Neuronal stem cell (in vitro differentiated cells): ENCODE results near the gene LIFR.

Experiments
- DNase-seq: peaks from one replicate; pipeline ENCODE4 v3.0.0-alpha.2; 2013; ENCODE audit warnings: low spot score
- H2AFZ ChIP-seq: one replicate; pipeline ENCODE4 v1.6.1; 2013; ENCODE audit warnings: mild to moderate bottlenecking, low read length, inconsistent platforms
- H2AK5ac ChIP-seq: 2 replicates; pipeline ENCODE4 v1.6.1; 2013; ENCODE audit warnings: low read depth, mild to moderate bottlenecking, inconsistent platforms, low read length, moderate library complexity, mixed read lengths
- H2BK120ac ChIP-seq: 2 replicates; pipeline ENCODE4 v1.6.1; 2013; ENCODE audit warnings: low read depth, mild to moderate bottlenecking, inconsistent platforms, low read length, moderate library complexity, mixed read lengths
- H2BK12ac ChIP-seq: one replicate; pipeline ENCODE4 v1.6.1; 2013; ENCODE audit warnings: low read length, inconsistent platforms
- H2BK15ac ChIP-seq: 2 replicates; pipeline ENCODE4 v1.6.1; 2013; ENCODE audit warnings: mild to moderate bottlenecking, low read length, inconsistent platforms, mixed read lengths
- H2BK5ac ChIP-seq: one replicate; pipeline ENCODE4 v1.6.1; 2013; ENCODE audit warnings: inconsistent platforms, mild to moderate bottlenecking, low read length, moderate library complexity
- H3K14ac ChIP-seq: one replicate; pipeline ENCODE4 v1.6.1; 2013; ENCODE audit warnings: low read length, inconsistent platforms
- H3K18ac ChIP-seq: 2 replicates; pipeline ENCODE4 v1.6.1; 2013; ENCODE audit warnings: low read length, inconsistent platforms
- H3K23ac ChIP-seq: 2 replicates; pipeline ENCODE4 v1.6.1; 2013; ENCODE audit warnings: low read depth, mild to moderate bottlenecking, mixed read lengths, low read length, inconsistent platforms; ENCODE audit not compliant: poor library complexity
- H3K27ac ChIP-seq: replicated peaks from 3 replicates; pipeline ENCODE4 v1.5.1; 2013; ENCODE audit warnings: low read length, inconsistent platforms
- H3K27me3 ChIP-seq, 3 experiments: 2 replicates each; pipeline ENCODE4 v1.6.1; 2013; ENCODE audit warnings: low read length in 3 of 3, mild to moderate bottlenecking in 2 of 3, inconsistent platforms in 1 of 3, low read depth in 1 of 3, mixed read lengths in 1 of 3, moderate library complexity in 1 of 3; ENCODE audit not compliant: control insufficient read depth in 3 of 3, insufficient read depth in 3 of 3
- H3K36me3 ChIP-seq, 2 donors: replicated peaks in 1 of 2; 2 replicates each; pipeline ENCODE4 v1.6.1; 2013; ENCODE audit warnings: low read length in 2 of 2; ENCODE audit not compliant: control insufficient read depth in 2 of 2, insufficient read depth in 2 of 2
- H3K4ac ChIP-seq: 2 replicates; pipeline ENCODE4 v1.6.1; 2013; ENCODE audit warnings: inconsistent platforms, mild to moderate bottlenecking, low read length, moderate library complexity
- H3K4me1 ChIP-seq, 2 donors: 1 replicate in 1 of 2; 2 replicates in 1 of 2; pipeline ENCODE4 v1.6.1; 2013; ENCODE audit warnings: low read length in 2 of 2, low read depth in 1 of 2; ENCODE audit not compliant: control insufficient read depth in 2 of 2, insufficient read depth in 1 of 2
- H3K4me2 ChIP-seq: one replicate; pipeline ENCODE4 v1.6.1; 2013; ENCODE audit warnings: mild to moderate bottlenecking, low read length, inconsistent platforms; ENCODE audit not compliant: insufficient read depth, poor library complexity, severe bottlenecking
- H3K4me3 ChIP-seq, 2 donors: 2 replicates each; pipeline ENCODE4 v1.5.1; 2013; ENCODE audit warnings: low read length in 2 of 2, mild to moderate bottlenecking in 2 of 2, inconsistent platforms in 1 of 2, moderate library complexity in 1 of 2
- H3K79me1 ChIP-seq: one replicate; pipeline ENCODE4 v1.6.1; 2013; ENCODE audit warnings: low read depth, mild to moderate bottlenecking, inconsistent platforms, low read length, moderate library complexity
- H3K9ac ChIP-seq: one replicate; pipeline ENCODE4 v1.6.1; 2013; ENCODE audit warnings: mild to moderate bottlenecking, low read depth, low read length, inconsistent platforms; ENCODE audit not compliant: poor library complexity
- H3K9me3 ChIP-seq, 2 donors: replicated peaks in 1 of 2; 2 replicates each; pipeline versions ENCODE3 to v1.6.1; 2013; ENCODE audit warnings: low read length in 2 of 2, mild to moderate bottlenecking in 2 of 2, inconsistent platforms in 1 of 2, low read depth in 1 of 2, mixed read lengths in 1 of 2, moderate library complexity in 1 of 2; ENCODE audit not compliant: control insufficient read depth in 2 of 2, insufficient read depth in 1 of 2
- H4K8ac ChIP-seq: one replicate; pipeline ENCODE4 v1.6.1; 2013; ENCODE audit warnings: low read depth, mild to moderate bottlenecking, inconsistent platforms, low read length, moderate library complexity
- H4K91ac ChIP-seq: one replicate; pipeline ENCODE4 v1.6.1; 2013; ENCODE audit warnings: low read length, low read depth, mild to moderate bottlenecking, inconsistent platforms; ENCODE audit not compliant: poor library complexity
- WGBS, 2 donors: extraction: QIAGEN DNeasy Blood & Tissue Kit; methylation state at CpG; one replicate each; pipeline ENCODE4 v1.1.7; 2013; ENCODE audit warnings: missing lambda C conversion rate in 2 of 2, mixed read lengths in 1 of 2; ENCODE audit not compliant: insufficient read length in 2 of 2, insufficient replicate concordance in 1 of 2; ENCODE audit errors: extremely low coverage in 2 of 2; 5-methylcytosine and 5-hydroxymethylcytosine counted together

The LIFR gene

GRCh38 chr5:38479315-38479904 lies 77.0 kb downstream of the LIFR start:
- Histone ChIP-seq H2BK120ac (no peak overlapping the region), H3K36me3 (peaks cover 0 to 85% of the 10 kb centered on the region in 2 donors), H3K27me3 (no peaks in the 10 kb centered on the region)

GRCh38 chr5:38478878-38479277 lies 77.6 kb downstream of the LIFR start:
- Histone ChIP-seq H4K91ac (no peak overlapping the region), H2BK5ac (no peak overlapping the region), H3K9ac (no peak overlapping the region), H4K8ac (no peak overlapping the region), H3K36me3 (peaks cover 0 to 80% of the 10 kb centered on the region in 2 donors), H3K18ac (no peak overlapping the region), H3K14ac (no peak overlapping the region), H3K27ac (no peak overlapping the region), H3K23ac (no peak overlapping the region), H3K4ac (no peak overlapping the region), H2BK15ac (no peak overlapping the region), H2AFZ (no peak overlapping the region), H3K4me3 (no peak overlapping the region), H3K4me1 (peaks cover 0 to 2% of the 10 kb centered on the region in 2 donors), H3K4me2 (no peak overlapping the region), H3K79me1 (no peaks in the 10 kb centered on the region), H2AK5ac (no peak overlapping the region), H3K9me3 (no peaks in the 10 kb centered on the region), H2BK120ac (no peak overlapping the region), H2BK12ac (no peak overlapping the region), H3K27me3 (no peaks in the 10 kb centered on the region)
- WGBS, 2 donors, result no CpG with 5 or more reads among the region's 3 CpGs
- DNase-seq, result no peak

More at GRCh38 chr5:38479315-38479904, 77.0 kb downstream of the LIFR start:
- Histone ChIP-seq H3K4me3 (no peak overlapping the region), H3K4me2 (no peak overlapping the region), H2BK15ac (no peak overlapping the region), H3K18ac (no peak overlapping the region), H3K9me3 (no peaks in the 10 kb centered on the region), H3K79me1 (no peaks in the 10 kb centered on the region), H3K23ac (no peak overlapping the region), H4K91ac (no peak overlapping the region), H3K9ac (no peak overlapping the region), H4K8ac (no peak overlapping the region), H3K27ac (no peak overlapping the region), H2AK5ac (no peak overlapping the region), H3K4me1 (peaks cover 0 to 2% of the 10 kb centered on the region in 2 donors), H2BK5ac (no peak overlapping the region), H2AFZ (no peak overlapping the region), H3K4ac (no peak overlapping the region), H3K14ac (no peak overlapping the region), H2BK12ac (no peak overlapping the region)
- WGBS, 2 donors, result no CpG with 5 or more reads among the region's 6 CpGs
- DNase-seq, result no peak

DNA sequence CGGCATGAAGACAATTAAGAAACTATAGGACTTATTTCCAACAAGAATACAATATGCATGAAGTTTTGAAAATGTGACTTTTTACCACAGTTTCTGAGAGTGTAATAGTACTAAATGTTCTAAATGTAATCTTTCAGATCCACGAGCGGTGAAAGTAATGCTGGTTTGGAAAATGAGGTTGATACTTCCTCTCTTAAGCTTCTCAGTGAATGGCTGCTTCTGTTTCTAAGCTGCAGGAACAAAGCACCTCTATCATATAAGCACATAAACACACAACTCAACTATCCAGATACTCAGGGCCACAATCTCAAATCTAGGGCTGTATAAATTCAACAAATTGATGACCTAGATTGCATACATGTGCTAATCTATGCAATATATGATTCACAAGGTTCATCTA lies 78.3 kb downstream of the LIFR start:
- H3K4me2 ChIP-seq, result no peak overlapping the region
- H3K36me3 ChIP-seq, result peaks cover 0 to 73% of the 10 kb centered on the region in 2 donors
- H3K23ac ChIP-seq, result no peak overlapping the region
- H3K27ac ChIP-seq, result no peak overlapping the region
- no peak overlapping the region for H2BK15ac ChIP-seq
- WGBS, 2 donors, result no CpG with 5 or more reads among the region's 3 CpGs
- H3K18ac ChIP-seq, result no peak overlapping the region
- no peak overlapping the region for H3K9ac ChIP-seq
- H4K91ac ChIP-seq, result no peak overlapping the region
- H2AK5ac ChIP-seq, result no peak overlapping the region
- no peak overlapping the region for H3K4me3 ChIP-seq
- H2BK5ac ChIP-seq, result no peak overlapping the region
- no peaks in the 10 kb centered on the region for H3K9me3 ChIP-seq
- no peak overlapping the region for H3K4ac ChIP-seq
- no peak overlapping the region for H4K8ac ChIP-seq
- H3K79me1 ChIP-seq, result no peaks in the 10 kb centered on the region
- H3K14ac ChIP-seq, result no peak overlapping the region
- H3K27me3 ChIP-seq, result no peaks in the 10 kb centered on the region
- no peak for DNase-seq
- no peak overlapping the region for H2BK12ac ChIP-seq
- no peak overlapping the region for H2BK120ac ChIP-seq
- peaks cover 0 to 3% of the 10 kb centered on the region in 2 donors for H3K4me1 ChIP-seq
- no peak overlapping the region for H2AFZ ChIP-seq

- H3K18ac ChIP-seq, result no peak overlapping the region
- H2BK12ac ChIP-seq, result no peak overlapping the region
- DNase-seq, result no peak
- no peak overlapping the region for H4K91ac ChIP-seq
- no peaks in the 10 kb centered on the region for H3K27me3 ChIP-seq
- peaks cover 11 to 13% of the 10 kb centered on the region in 2 donors for H3K4me1 ChIP-seq
- H3K4me2 ChIP-seq, result no peak overlapping the region
- H3K27ac ChIP-seq, result no peak overlapping the region
- H2BK5ac ChIP-seq, result no peak overlapping the region
- no peak overlapping the region for H3K23ac ChIP-seq
- no peaks in the 10 kb centered on the region for H3K79me1 ChIP-seq
- no peak overlapping the region for H2BK120ac ChIP-seq
- H2AK5ac ChIP-seq, result no peak overlapping the region
- no peak overlapping the region for H3K14ac ChIP-seq
- no peak overlapping the region for H3K9ac ChIP-seq
- WGBS, 2 donors, result no CpG with 5 or more reads among the region's 8 CpGs
- no peak overlapping the region for H2AFZ ChIP-seq
- H2BK15ac ChIP-seq, result no peak overlapping the region
- H3K9me3 ChIP-seq, result no peaks in the 10 kb centered on the region
- no peak overlapping the region for H3K4ac ChIP-seq
- no peak overlapping the region for H3K4me3 ChIP-seq
- H4K8ac ChIP-seq, result peak overlapping the region; percentile 23
- peaks cover 0 to 22% of the 10 kb centered on the region in 2 donors for H3K36me3 ChIP-seq
Observed at GRCh38 chr5:38473008-38473407, 83.4 kb downstream of the LIFR start.
